ENCODE data around the gene VWC2. TPM values are rescaled to one million over a fixed set of nuclear protein-coding genes. Genes with fewer than 3 reads are reported as not detected.

The VWC2 gene
- total and polyA plus RNA-seq, 10 of the 15 experiments (the other 5 are each of a cell fraction or from before 2014, with no cell fraction given), result 0.01 to 0.06 (median 0.03) TPM; not detected in 7

- no peak overlapping the region for H2AFZ ChIP-seq (ENCODE audit: control insufficient read depth, low read depth, low read length)
- BruUV-seq (replicated peaks), result no TSS peak
- no peaks in the 10 kb centered on the region; a peak in 1 of 4 replicates for H3K27me3 ChIP-seq (replicated peaks in 1 of 2; ENCODE audit: control insufficient read depth in 2 of 2, insufficient read depth in 2 of 2, low read length in 1 of 2)
- FAIRE-seq (no peak), ATAC-seq (no peak), DNase-seq (ENCODE audit: low read depth, low spot score) (no peak)
- no peaks in the 10 kb centered on the region for H4K20me1 ChIP-seq (ENCODE audit: control insufficient read depth, insufficient read depth)
- no peaks in the 10 kb centered on the region for H3K9me3 ChIP-seq (replicated peaks; ENCODE audit: control insufficient read depth, insufficient read depth, low read length)
- no peak overlapping the region for H3K27ac ChIP-seq (ENCODE audit: control insufficient read depth, insufficient read depth)
- in situ Hi-C loops (cut with MboI) (loop anchor here (25.0 kb wide), 1 partner anchor 301 kb away; no protein-coding TSS in a partner anchor), intact Hi-C loops (cut with micrococcal nuclease; ENCODE audit: unreplicated experiment) (no loop called here)
- peak; percentile 60 for TF ChIP-seq BCL3 (IDR thresholded peaks at IDR 0.05; ENCODE audit: borderline replicate concordance, insufficient read depth, low read depth, low read length, poor library complexity, severe bottlenecking)
- TF ChIP-seq SMC3 (IDR thresholded peaks at IDR 0.05; ENCODE audit: borderline replicate concordance, low read length), result no peak
- 0 out of 2 replicates have a peak, but pooled peaks have one; percentile 20 for TF ChIP-seq TCF3 (IDR thresholded peaks at IDR 0.05; ENCODE audit: borderline replicate concordance, insufficient read depth, low read depth, low read length)
- TF ChIP-seq E2F8 (IDR thresholded peaks at IDR 0.05; ENCODE audit: low read depth, partially characterized antibody), result no peak
- TF ChIP-seq NFYB (IDR thresholded peaks at IDR 0.05; ENCODE audit: insufficient read depth, low read depth, low read length), result no peak
- TF ChIP-seq E4F1 (IDR thresholded peaks at IDR 0.05; ENCODE audit: borderline replicate concordance, partially characterized antibody), result no peak
- TF ChIP-seq WRNIP1 (IDR thresholded peaks at IDR 0.05; ENCODE audit: borderline replicate concordance, low read depth, low read length), result no peak
- TF ChIP-seq KLF5 (IDR thresholded peaks at IDR 0.05; ENCODE audit: partially characterized antibody), result no peak
- CTCF ChIA-PET, result interaction anchor here (1.1 kb wide), 1 partner anchor 34 kb away, joined by 5 read pairs; no protein-coding TSS in a partner anchor
- SMC1A ChIA-PET (ENCODE audit: uncharacterized antibody, unreplicated experiment), result no interaction called here
- H3K4me3 ChIP-seq, result no peak overlapping the region
- no peaks in the 10 kb centered on the region for H3K36me3 ChIP-seq (ENCODE audit: control insufficient read depth in 2 of 2, insufficient read depth in 2 of 2, low read length in 1 of 2)
- H3K4me2 ChIP-seq (ENCODE audit: control insufficient read depth, insufficient read depth), result no peak overlapping the region
- WGBS (ENCODE audit: insufficient coverage, insufficient replicate concordance, low lambda C conversion rate, missing lambda C conversion rate), result 60% methylated on average over 4 of the region's 4 CpGs
- H3K4me1 ChIP-seq (ENCODE audit: control insufficient read depth, insufficient read depth, low read length), result no peaks in the 10 kb centered on the region
- RAD21 ChIA-PET (ENCODE audit: unreplicated experiment), result no interaction called here
- no peaks in the 10 kb centered on the region for H3K79me2 ChIP-seq (ENCODE audit: control insufficient read depth, insufficient read depth, low read length)
- H3K9ac ChIP-seq (ENCODE audit: control insufficient read depth, insufficient read depth, low read length), result no peak overlapping the region
- POLR2A ChIA-PET, result interaction anchor here (0.5 kb wide), 1 partner anchor 648 kb away, joined by 3 read pairs; no protein-coding TSS in a partner anchor
Measured at GRCh38 chr7:49788455-49789059, 15.1 kb downstream of the VWC2 start.
